ENCODE measurements around the gene TXNRD3.

The TXNRD3 gene

DNA sequence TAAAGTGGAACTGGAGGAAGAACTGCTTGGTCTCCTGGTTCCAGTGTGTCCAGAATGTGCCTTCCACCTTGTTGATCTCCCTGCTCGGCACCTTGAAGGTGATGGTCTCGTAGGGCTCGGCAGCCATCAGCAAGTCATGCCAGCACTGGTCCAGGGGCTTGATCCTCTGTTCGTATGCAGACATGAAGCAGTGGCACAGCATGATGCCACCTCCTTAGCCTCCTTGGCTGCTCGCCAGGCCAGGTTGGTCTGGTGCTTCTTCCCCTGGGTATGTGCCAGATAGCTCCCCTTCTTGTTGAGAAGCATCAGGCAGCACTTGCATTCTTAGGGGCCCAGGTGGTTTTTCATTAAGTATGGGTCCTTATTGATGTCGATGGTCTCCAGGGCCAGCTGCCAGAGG is 17.8 kb upstream of the TXNRD3 start:
- in situ Hi-C loops (cut with MboI; ENCODE audit: low sequenced_read_pairs): no loop called here

DNA sequence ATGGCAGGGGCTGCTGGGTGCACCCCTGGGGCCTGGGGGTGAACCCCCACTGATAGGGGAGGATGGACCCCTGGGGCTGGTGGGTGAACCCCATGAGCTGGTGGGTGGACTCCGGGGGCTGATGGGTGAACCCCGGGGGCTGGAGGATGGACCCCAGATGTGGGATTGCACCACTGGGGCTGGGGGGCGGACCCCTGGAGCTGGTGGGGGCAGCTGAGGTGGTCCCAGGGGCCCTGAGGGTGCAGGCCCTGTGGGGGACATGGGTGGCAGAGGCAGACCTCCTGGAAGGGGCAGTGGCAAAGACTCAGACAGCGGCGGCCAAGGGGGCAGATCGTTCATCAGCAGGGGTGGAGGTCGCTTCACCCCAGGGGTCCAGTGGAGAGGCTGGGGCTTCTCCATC is 17.4 kb upstream of the TXNRD3 start:
- in situ Hi-C loops (cut with MboI; ENCODE audit: low sequenced_read_pairs): no loop called here

GRCh38 chr3:126671521-126671920 is 16.6 kb upstream of the TXNRD3 start:
- in situ Hi-C loops (cut with MboI; ENCODE audit: low sequenced_read_pairs): no loop called here

GRCh38 chr3:126668450-126669401 is 13.8 kb upstream of the TXNRD3 start:
- in situ Hi-C loops (cut with MboI; ENCODE audit: low sequenced_read_pairs): no loop called here

DNA sequence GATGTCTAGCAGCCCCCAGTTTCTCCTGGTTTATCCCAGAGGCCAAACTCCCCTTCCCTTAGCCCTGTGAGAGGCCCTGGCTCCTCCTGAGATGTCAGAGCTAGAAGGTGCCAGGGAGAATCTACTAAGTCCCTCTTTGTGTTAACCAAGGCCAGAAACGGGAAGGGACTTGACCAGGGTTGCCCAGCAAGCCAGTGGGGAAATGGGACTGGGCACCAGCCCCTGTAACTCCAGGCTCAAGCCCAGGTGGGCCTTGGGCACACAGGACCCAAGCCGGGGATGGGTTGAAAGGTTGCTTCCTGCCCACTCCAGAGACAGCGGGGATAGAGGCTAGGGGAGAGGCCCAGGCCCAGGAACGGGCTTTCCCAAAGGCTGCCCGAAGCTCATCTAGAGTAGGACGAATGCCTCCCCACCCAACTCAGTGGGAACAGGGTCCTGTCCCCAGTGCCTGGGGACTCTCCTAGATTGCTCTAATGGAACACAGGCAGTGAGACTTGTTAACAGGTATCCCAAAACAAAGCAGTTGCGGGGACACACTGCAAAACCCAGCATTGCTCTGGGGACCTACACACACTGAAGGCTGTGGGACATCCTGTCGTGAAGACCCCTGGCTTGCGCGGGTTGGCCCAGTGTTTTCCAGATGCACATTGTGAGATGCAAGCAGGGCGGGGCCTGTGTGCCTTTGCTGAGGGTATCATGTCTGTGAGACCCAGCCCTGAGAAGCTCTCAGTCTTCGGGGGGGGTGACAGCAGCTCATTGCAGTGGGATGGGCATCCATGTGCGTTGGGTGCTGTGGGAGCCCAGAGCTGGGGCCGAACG is 12.9 kb upstream of the TXNRD3 start:
- in situ Hi-C loops (cut with MboI; ENCODE audit: low sequenced_read_pairs): no loop called here

GRCh38 chr3:126666658-126667528 is 12.0 kb upstream of the TXNRD3 start:
- in situ Hi-C loops (cut with MboI; ENCODE audit: low sequenced_read_pairs): no loop called here

GRCh38 chr3:126665959-126666657 is 11.2 kb upstream of the TXNRD3 start:
- in situ Hi-C loops (cut with MboI; ENCODE audit: low sequenced_read_pairs): no loop called here

- in situ Hi-C loops (cut with MboI; ENCODE audit: low sequenced_read_pairs): no loop called here
Observed at GRCh38 chr3:126665221-126665936, 10.5 kb upstream of the TXNRD3 start.

DNA sequence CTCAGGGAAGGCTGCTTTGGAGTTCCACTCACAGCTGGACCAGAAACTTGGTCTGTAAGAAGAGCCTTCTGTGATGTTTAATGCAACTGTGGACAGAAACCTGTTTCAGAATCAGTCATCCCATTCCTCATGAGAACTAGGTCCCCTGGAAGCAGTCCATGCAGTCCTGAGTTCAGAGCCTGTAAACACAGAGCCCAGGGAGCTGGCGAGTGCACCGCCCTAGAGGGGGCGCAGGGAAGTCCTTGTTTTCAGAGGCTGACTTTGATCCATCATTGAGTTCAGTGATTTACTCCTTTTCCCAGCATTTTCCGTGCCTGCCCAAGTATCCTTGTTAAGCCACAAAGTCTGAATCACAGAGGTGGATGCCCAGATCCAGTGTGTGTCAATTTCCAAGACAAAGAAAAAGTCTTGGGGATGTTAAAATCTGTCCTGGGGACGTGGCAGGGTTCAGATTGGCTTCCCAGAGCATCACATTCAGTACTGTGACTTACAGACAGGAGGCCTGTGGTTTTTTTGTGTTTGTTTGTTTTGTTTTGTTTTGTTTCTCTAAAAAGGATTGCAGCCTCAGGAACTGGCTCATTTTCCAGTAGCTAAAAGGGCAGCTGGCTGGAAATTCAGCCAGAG is 9.8 kb upstream of the TXNRD3 start:
- in situ Hi-C loops (cut with MboI; ENCODE audit: low sequenced_read_pairs): no loop called here

GRCh38 chr3:126663750-126664149 is 8.8 kb upstream of the TXNRD3 start:
- in situ Hi-C loops (cut with MboI; ENCODE audit: low sequenced_read_pairs): no loop called here

GRCh38 chr3:126663257-126663656 is 8.3 kb upstream of the TXNRD3 start:
- in situ Hi-C loops (cut with MboI; ENCODE audit: low sequenced_read_pairs): no loop called here

GRCh38 chr3:126661532-126662364 is 6.8 kb upstream of the TXNRD3 start:
- in situ Hi-C loops (cut with MboI; ENCODE audit: low sequenced_read_pairs): no loop called here

DNA sequence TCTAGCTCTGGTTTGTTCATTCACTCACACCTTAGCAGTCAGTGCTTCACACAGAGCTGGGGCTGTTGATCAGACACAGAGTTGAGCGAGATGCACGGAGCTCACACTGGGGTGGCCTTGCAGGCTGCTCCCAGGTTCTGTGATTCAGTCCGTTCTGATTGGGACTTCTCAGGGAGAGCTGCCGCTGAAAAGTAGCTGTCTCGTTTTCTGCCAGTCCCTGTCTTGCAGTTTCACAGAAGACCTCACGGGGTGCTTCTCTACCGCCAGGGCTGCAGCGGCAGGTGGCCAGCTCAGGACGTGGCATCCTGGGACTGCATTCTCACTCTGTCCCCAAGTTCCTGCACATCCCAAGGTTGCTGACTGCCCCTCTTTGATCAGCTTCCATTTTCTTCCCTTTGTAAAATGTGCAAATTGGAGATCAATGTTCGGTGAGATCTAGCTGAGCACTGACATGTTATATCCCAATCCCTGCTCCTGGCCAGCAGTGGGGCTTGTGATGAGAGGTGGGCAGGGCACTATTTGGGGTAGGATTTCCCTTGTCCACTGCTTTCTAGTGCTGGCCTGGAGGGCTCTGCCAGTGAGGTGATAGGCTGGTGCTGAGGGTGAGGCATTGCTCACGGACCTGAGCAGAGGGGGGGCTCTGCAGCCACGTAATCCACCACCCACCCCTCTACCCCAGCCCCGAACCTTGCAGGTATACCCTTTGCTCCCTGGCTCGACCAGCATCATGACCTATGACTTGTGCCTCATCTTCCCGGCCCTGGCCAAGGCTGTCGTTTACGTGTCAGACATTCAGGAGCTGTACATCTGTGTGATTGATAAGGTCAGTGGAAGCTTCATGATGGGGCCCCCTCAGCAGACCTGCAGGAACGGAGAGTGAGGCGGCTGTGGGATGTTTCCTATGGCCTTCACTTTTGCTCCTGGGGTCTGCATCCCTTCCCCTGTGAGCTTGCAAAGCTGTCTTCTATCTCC is 5.3 kb upstream of the TXNRD3 start:
- in situ Hi-C loops (cut with MboI; ENCODE audit: low sequenced_read_pairs): no loop called here

DNA sequence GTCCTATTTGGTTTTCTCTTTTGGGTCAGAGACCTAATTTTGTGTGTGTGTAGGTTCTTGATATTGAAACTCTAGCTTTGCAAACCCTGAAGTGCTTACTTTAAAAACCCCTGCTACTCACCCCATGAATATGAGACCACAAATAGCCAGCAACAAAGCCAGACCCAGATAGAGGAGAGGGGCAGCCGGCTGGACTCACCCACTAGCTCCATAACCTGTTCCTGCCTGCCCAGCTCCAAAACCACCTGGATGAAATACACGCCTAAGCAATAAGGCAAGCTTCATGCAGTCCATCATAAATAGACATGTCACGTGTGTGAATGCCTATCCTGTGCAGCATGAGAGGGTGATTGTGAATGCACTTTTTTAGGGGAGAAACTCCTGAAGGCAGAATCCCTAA is 3.7 kb upstream of the TXNRD3 start:
- in situ Hi-C loops (cut with MboI; ENCODE audit: low sequenced_read_pairs): no loop called here

GRCh38 chr3:126657901-126658300 is 3.0 kb upstream of the TXNRD3 start:
- in situ Hi-C loops (cut with MboI; ENCODE audit: low sequenced_read_pairs): no loop called here

DNA sequence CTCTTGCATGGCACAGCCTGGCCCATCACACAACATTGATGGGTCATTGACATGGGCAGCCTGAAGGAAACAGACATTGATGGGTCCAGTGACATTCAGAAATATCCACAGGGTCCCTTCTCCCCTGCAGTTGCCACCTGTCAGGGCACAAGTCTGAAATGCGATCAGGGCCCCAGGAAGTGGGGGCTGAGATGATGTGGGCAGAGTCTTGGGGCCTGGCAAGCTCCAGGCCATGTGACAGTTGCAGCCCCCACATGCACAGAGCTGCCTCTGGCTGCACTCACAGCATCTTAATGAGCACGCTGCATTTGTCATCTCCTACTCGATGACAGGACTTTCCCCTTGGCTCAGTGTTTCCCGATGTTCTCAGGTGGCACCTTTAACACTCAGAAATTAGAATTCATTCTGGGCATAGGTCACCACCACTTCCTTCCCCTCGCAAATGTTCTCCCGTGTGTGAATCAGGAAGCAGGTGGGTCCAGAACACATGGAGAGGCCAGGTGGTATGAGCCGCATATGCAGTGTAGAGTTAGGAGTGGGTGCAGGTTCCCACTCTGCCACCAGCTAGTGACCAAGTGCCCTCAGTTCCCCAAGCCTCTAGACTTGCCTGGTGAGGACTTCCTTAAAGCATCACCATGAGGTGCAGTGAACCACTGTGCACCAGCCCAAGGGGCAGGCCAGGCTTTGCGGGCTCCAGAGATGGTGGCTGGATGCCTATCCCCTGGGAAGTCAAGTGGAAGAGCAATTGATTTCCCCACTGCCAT is 1.6 kb upstream of the TXNRD3 start:
- in situ Hi-C loops (cut with MboI; ENCODE audit: low sequenced_read_pairs): no loop called here

Data from HL-60/S4 (cell line).